Measurements from ENCODE around the gene SLC22A12.

Gene SLC22A12

GRCh38 chr11:64544616-64545296 lies 46.3 kb upstream of the SLC22A12 start:
- Histone ChIP-seq H3K4me3 (ENCODE audit: low read length, poor library complexity, severe bottlenecking) (no peak overlapping the region), H2AFZ (ENCODE audit: low read length) (no peak overlapping the region), H3K4me2 (ENCODE audit: low read depth, low read length, poor library complexity, severe bottlenecking) (no peak overlapping the region), H3K9me2 (replicated peaks; ENCODE audit: low read depth, low read length) (no peaks in the 10 kb centered on the region), H3K9me3 (ENCODE audit: insufficient read depth, low read depth, low read length) (no peaks in the 10 kb centered on the region), H3K27me3 (ENCODE audit: insufficient read depth, low read length, poor library complexity, severe bottlenecking) (no peaks in the 10 kb centered on the region), H3K4me1 (ENCODE audit: insufficient read depth, low read length, poor library complexity, severe bottlenecking) (peaks cover 25% of the 10 kb centered on the region), H3K79me2 (ENCODE audit: insufficient read depth, low read length) (no peaks in the 10 kb centered on the region), H3F3A (ENCODE audit: low read depth) (no peaks in the 10 kb centered on the region), H3K36me3 (ENCODE audit: insufficient read depth, low read length) (no peaks in the 10 kb centered on the region), H4K20me1 (ENCODE audit: insufficient read depth, low read length, poor library complexity, severe bottlenecking) (no peaks in the 10 kb centered on the region), H3K9ac (ENCODE audit: low read depth, low read length, poor library complexity, severe bottlenecking) (no peak overlapping the region)
- TF ChIP-seq EZH2phosphoT487 (IDR thresholded peaks at IDR 0.05; ENCODE audit: borderline replicate concordance) (no peak), CTCF (conservative IDR thresholded peaks at IDR 0.05; ENCODE audit: low read length) (no peak)

GRCh38 chr11:64545619-64546018 lies 45.4 kb upstream of the SLC22A12 start:
- Histone ChIP-seq H3K9me3 (ENCODE audit: insufficient read depth, low read depth, low read length) (no peaks in the 10 kb centered on the region), H3K4me1 (ENCODE audit: insufficient read depth, low read length, poor library complexity, severe bottlenecking) (peaks cover 16% of the 10 kb centered on the region), H2AFZ (ENCODE audit: low read length) (no peak overlapping the region), H3K9ac (ENCODE audit: low read depth, low read length, poor library complexity, severe bottlenecking) (no peak overlapping the region), H3K4me2 (ENCODE audit: low read depth, low read length, poor library complexity, severe bottlenecking) (no peak overlapping the region), H3K9me2 (replicated peaks; ENCODE audit: low read depth, low read length) (no peaks in the 10 kb centered on the region), H3K27me3 (ENCODE audit: insufficient read depth, low read length, poor library complexity, severe bottlenecking) (no peaks in the 10 kb centered on the region), H4K20me1 (ENCODE audit: insufficient read depth, low read length, poor library complexity, severe bottlenecking) (no peaks in the 10 kb centered on the region), H3K4me3 (ENCODE audit: low read length, poor library complexity, severe bottlenecking) (no peak overlapping the region), H3K36me3 (ENCODE audit: insufficient read depth, low read length) (no peaks in the 10 kb centered on the region), H3F3A (ENCODE audit: low read depth) (no peaks in the 10 kb centered on the region), H3K79me2 (ENCODE audit: insufficient read depth, low read length) (no peaks in the 10 kb centered on the region)
- TF ChIP-seq EZH2phosphoT487 (IDR thresholded peaks at IDR 0.05; ENCODE audit: borderline replicate concordance) (no peak), CTCF (conservative IDR thresholded peaks at IDR 0.05; ENCODE audit: low read length) (no peak)

- Histone ChIP-seq H3K36me3 (ENCODE audit: insufficient read depth, low read length) (no peaks in the 10 kb centered on the region), H4K20me1 (ENCODE audit: insufficient read depth, low read length, poor library complexity, severe bottlenecking) (no peaks in the 10 kb centered on the region), H3K79me2 (ENCODE audit: insufficient read depth, low read length) (no peaks in the 10 kb centered on the region), H3K4me3 (ENCODE audit: low read length, poor library complexity, severe bottlenecking) (no peak overlapping the region), H3K9me2 (replicated peaks; ENCODE audit: low read depth, low read length) (no peaks in the 10 kb centered on the region), H3K27me3 (ENCODE audit: insufficient read depth, low read length, poor library complexity, severe bottlenecking) (no peaks in the 10 kb centered on the region), H3K9me3 (ENCODE audit: insufficient read depth, low read depth, low read length) (no peaks in the 10 kb centered on the region), H2AFZ (ENCODE audit: low read length) (no peak overlapping the region), H3K9ac (ENCODE audit: low read depth, low read length, poor library complexity, severe bottlenecking) (no peak overlapping the region), H3F3A (ENCODE audit: low read depth) (no peaks in the 10 kb centered on the region), H3K4me2 (ENCODE audit: low read depth, low read length, poor library complexity, severe bottlenecking) (no peak overlapping the region), H3K4me1 (ENCODE audit: insufficient read depth, low read length, poor library complexity, severe bottlenecking) (peaks cover 16% of the 10 kb centered on the region)
- TF ChIP-seq EZH2phosphoT487 (IDR thresholded peaks at IDR 0.05; ENCODE audit: borderline replicate concordance) (no peak), CTCF (conservative IDR thresholded peaks at IDR 0.05; ENCODE audit: low read length) (no peak)
Measured at GRCh38 chr11:64546176-64546575, 44.8 kb upstream of the SLC22A12 start.

Measured in Loucy (cell line).